NT2/D1 (cell line): ENCODE measurements around the gene SH3D19.

ENCODE experiments used
- SUZ12 ChIP-seq: IDR thresholded peaks from 2 replicates; pipeline ENCODE4 v1.6.1; 2011; ENCODE audit not compliant: insufficient read length, insufficient read depth; ENCODE audit errors: extremely low read depth
- YY1 ChIP-seq: IDR thresholded peaks from 2 replicates; pipeline ENCODE4 v1.6.1; 2011; ENCODE audit not compliant: insufficient read length, insufficient read depth
- ZNF274 ChIP-seq: IDR thresholded peaks from 2 replicates; pipeline ENCODE4 v1.6.1; 2011; ENCODE audit warnings: mild to moderate bottlenecking, low read depth, low read length

DNA sequence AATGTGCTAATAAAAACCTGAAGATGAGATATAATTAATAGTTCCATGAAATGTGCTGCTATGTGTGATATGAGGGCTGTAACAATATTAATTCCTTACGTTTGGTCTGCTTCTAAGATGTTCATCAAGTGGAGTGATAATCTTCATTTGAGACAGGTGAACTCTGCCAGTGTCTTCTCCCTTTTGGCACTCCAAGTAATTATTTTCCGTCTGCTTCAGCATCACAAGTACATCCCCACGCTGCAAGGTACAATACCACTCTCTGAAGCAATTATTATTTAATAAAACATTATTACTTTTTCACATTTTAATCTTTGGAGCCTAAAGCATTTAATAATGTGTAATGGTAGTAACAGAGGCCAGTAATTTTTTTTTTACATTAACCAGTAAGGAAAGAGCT is 181.6 kb downstream of the SH3D19 start:
- TF ChIP-seq SUZ12: no peak
- TF ChIP-seq YY1: no peak
- TF ChIP-seq ZNF274: no peak
